Hepatocyte (in vitro differentiated cells): ENCODE measurements around the gene RIMS1. TPM values are rescaled to one million over a fixed set of nuclear protein-coding genes. Genes with fewer than 3 reads are reported as not detected.

Source experiments
- DNase-seq: peaks from one replicate; pipeline ENCODE4 v3.0.0-alpha.2; 2016; ENCODE audit warnings: low spot score
- H2AFZ ChIP-seq: fragments of 200-600 bp; sonication (generic); 2 replicates; pipeline ENCODE4 v1.6.0; 2016; ENCODE audit warnings: antibody characterized with exemption, mild to moderate bottlenecking
- H3K27ac ChIP-seq: fragments of 200-600 bp; sonication (generic); 2 replicates; pipeline ENCODE4 v1.5.1; 2016; ENCODE audit warnings: mild to moderate bottlenecking
- H3K27me3 ChIP-seq: fragments of 200-600 bp; sonication (generic); 2 replicates; pipeline ENCODE4 v1.6.1; 2016
- H3K36me3 ChIP-seq: fragments of 200-600 bp; sonication (generic); replicated peaks from 2 replicates; pipeline ENCODE4 v1.5.1; 2016; ENCODE audit warnings: low read depth; ENCODE audit not compliant: insufficient read depth
- H3K4me1 ChIP-seq: fragments of 200-600 bp; sonication (generic); 2 replicates; pipeline ENCODE4 v1.5.1; 2016; ENCODE audit warnings: mild to moderate bottlenecking, moderate library complexity; ENCODE audit not compliant: insufficient read depth
- H3K4me2 ChIP-seq: fragments of 200-600 bp; sonication (generic); 2 replicates; pipeline ENCODE4 v1.6.0; 2016
- H3K4me3 ChIP-seq: fragments of 200-600 bp; sonication (generic); 2 replicates; pipeline ENCODE4 v1.5.1; 2016; ENCODE audit warnings: mild to moderate bottlenecking
- H3K79me2 ChIP-seq: fragments of 200-600 bp; sonication (generic); 2 replicates; pipeline ENCODE4 v1.6.0; 2017; ENCODE audit warnings: mild to moderate bottlenecking
- H3K9me2 ChIP-seq: fragments of 200-600 bp; sonication (generic); replicated peaks from 2 replicates; pipeline ENCODE4 v1.6.0; 2017; ENCODE audit warnings: mild to moderate bottlenecking; ENCODE audit not compliant: insufficient read depth
- H3K9me3 ChIP-seq: fragments of 200-600 bp; sonication (generic); 2 replicates; pipeline ENCODE4 v1.5.1; 2016; ENCODE audit warnings: low read depth, mild to moderate bottlenecking
- H4K20me1 ChIP-seq: fragments of 200-600 bp; sonication (generic); 2 replicates; pipeline ENCODE4 v1.6.0; 2016; ENCODE audit warnings: mild to moderate bottlenecking; ENCODE audit not compliant: insufficient read depth, poor library complexity, severe bottlenecking
- EZH2 ChIP-seq: fragments of 200-600 bp; sonication (generic); IDR thresholded peaks from 2 replicates; pipeline ENCODE4 v1.6.1; 2016; ENCODE audit warnings: antibody characterized with exemption, mild to moderate bottlenecking, borderline replicate concordance
- EZH2phosphoT487 ChIP-seq: fragments of 200-600 bp; sonication (generic); IDR thresholded peaks from one replicate; pipeline ENCODE4 v1.6.1; 2018; ENCODE audit warnings: antibody characterized with exemption, mild to moderate bottlenecking, low read depth, moderate library complexity; ENCODE audit not compliant: unreplicated experiment, severe bottlenecking
- WGBS: methylation state at CpG from one replicate; pipeline ENCODE4 v1.1.6; 2016; ENCODE audit warnings: low lambda C conversion rate; ENCODE audit errors: missing lambda C conversion rate; 5-methylcytosine and 5-hydroxymethylcytosine counted together
- polyA plus RNA-seq: library from polyadenylated mRNA; unstranded; fragments of >200 nt; fragmentation: Nextera tagmentation; extraction: Ambion mirVana; gene quantifications from 2 replicates; pipeline ENCODE4 v1.2.1, GENCODE V29; 2016
- total RNA-seq: library from RNA; depleted of rRNA; stranded (reverse); fragments of >200 nt; gene quantifications from 2 replicates; pipeline ENCODE4 v1.2.3, GENCODE V29; 2014
- TF ChIP-seq, protein P1 (sequence below): fragments of 200-600 bp; sonication (generic); IDR thresholded peaks from 2 replicates; pipeline ENCODE4 v1.5.1; 2016; ENCODE audit warnings: antibody characterized with exemption, mild to moderate bottlenecking; ENCODE audit not compliant: poor library complexity

RIMS1 gene
- total and polyA plus RNA-seq, 2 experiments from 2014 or later, result 0.45 to 5.5 TPM

- Histone ChIP-seq H3K4me3 (no peak overlapping the region), H3K79me2 (no peaks in the 10 kb centered on the region), H4K20me1 (no peaks in the 10 kb centered on the region), H3K27ac (no peak overlapping the region), H3K36me3 (no peaks in the 10 kb centered on the region), H2AFZ (no peak overlapping the region), H3K9me3 (no peaks in the 10 kb centered on the region), H3K4me1 (no peaks in the 10 kb centered on the region), H3K9me2 (no peaks in the 10 kb centered on the region), H3K27me3 (no peaks in the 10 kb centered on the region), H3K4me2 (no peak overlapping the region)
- no peak for DNase-seq
- TF ChIP-seq EZH2phosphoT487, result no peak
- TF ChIP-seq, protein P1, sequence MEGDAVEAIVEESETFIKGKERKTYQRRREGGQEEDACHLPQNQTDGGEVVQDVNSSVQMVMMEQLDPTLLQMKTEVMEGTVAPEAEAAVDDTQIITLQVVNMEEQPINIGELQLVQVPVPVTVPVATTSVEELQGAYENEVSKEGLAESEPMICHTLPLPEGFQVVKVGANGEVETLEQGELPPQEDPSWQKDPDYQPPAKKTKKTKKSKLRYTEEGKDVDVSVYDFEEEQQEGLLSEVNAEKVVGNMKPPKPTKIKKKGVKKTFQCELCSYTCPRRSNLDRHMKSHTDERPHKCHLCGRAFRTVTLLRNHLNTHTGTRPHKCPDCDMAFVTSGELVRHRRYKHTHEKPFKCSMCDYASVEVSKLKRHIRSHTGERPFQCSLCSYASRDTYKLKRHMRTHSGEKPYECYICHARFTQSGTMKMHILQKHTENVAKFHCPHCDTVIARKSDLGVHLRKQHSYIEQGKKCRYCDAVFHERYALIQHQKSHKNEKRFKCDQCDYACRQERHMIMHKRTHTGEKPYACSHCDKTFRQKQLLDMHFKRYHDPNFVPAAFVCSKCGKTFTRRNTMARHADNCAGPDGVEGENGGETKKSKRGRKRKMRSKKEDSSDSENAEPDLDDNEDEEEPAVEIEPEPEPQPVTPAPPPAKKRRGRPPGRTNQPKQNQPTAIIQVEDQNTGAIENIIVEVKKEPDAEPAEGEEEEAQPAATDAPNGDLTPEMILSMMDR, result no peak
- 89% methylated on average over 4 of the region's 4 CpGs for WGBS
Measured at GRCh38 chr6:72262254-72262653, 375.9 kb downstream of the RIMS1 start.

DNA sequence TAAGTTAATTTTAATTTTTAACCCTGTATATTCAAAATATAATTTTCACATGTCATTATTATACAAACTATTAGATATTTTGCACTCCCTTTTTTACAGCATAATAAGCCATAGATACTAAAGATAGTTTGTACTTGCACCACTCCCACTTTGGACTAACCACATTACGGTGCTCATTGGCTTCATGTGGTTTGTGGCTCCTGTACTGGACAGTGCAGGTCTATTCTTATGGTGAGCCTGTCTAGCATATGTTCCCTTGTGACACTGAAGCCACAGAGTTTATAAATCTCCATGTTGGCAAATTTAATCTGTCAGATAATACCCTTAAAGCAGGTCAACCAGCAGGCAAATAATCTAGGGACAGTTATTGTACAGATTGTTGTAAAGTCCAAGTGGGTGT, 381.1 kb downstream of the RIMS1 start:
- Histone ChIP-seq H3K27me3 (no peaks in the 10 kb centered on the region), H3K79me2 (no peaks in the 10 kb centered on the region), H2AFZ (no peak overlapping the region), H3K9me2 (no peaks in the 10 kb centered on the region), H3K4me2 (no peak overlapping the region), H3K9me3 (no peaks in the 10 kb centered on the region), H3K36me3 (no peaks in the 10 kb centered on the region), H3K4me1 (no peaks in the 10 kb centered on the region), H3K27ac (no peak overlapping the region), H3K4me3 (no peak overlapping the region), H4K20me1 (no peaks in the 10 kb centered on the region)
- DNase-seq, result no peak
- TF ChIP-seq EZH2phosphoT487, result no peak
- TF ChIP-seq, protein P1, result no peak
- TF ChIP-seq EZH2, result no peak
- WGBS, result 93% methylated on average over 1 of the region's 1 CpG

DNA sequence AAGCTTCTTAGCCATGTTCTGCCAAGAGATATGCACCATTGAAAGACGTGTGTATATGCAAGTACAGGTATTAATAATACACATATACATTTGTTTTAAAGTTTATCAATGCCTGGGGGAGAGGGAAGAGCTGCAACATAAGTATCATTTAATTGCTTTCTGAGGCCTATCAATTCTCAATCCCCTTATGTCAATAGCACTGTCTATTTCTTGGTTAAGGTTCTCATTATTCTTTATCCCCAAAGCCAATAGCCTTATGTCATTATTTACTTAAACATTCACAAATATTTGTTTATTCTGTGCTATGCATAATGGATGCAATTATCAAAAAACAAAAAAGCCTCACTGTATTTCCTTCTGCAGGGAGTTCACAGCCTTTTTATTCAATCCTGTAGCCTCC, 385.2 kb downstream of the RIMS1 start:
- Histone ChIP-seq H3K79me2 (no peaks in the 10 kb centered on the region), H3K4me2 (no peak overlapping the region), H3K9me2 (no peaks in the 10 kb centered on the region), H3K27ac (no peak overlapping the region), H3K4me1 (no peaks in the 10 kb centered on the region), H4K20me1 (no peaks in the 10 kb centered on the region), H3K36me3 (no peaks in the 10 kb centered on the region), H3K27me3 (no peaks in the 10 kb centered on the region), H3K9me3 (no peaks in the 10 kb centered on the region), H3K4me3 (no peak overlapping the region), H2AFZ (no peak overlapping the region)
- DNase-seq, result no peak
- no peak for TF ChIP-seq EZH2phosphoT487
- no peak for TF ChIP-seq EZH2
- TF ChIP-seq, protein P1, result no peak
- 45% methylated on average over 1 of the region's 1 CpG for WGBS

GRCh38 chr6:72272958-72273357, 386.6 kb downstream of the RIMS1 start:
- 43% methylated on average over 1 of the region's 1 CpG for WGBS
- no peaks in the 10 kb centered on the region for H3K9me2 ChIP-seq
- H3K27ac ChIP-seq, result no peak overlapping the region
- H3K4me1 ChIP-seq, result no peaks in the 10 kb centered on the region
- no peak for DNase-seq
- H3K4me3 ChIP-seq, result no peak overlapping the region
- H2AFZ ChIP-seq, result no peak overlapping the region
- H3K4me2 ChIP-seq, result no peak overlapping the region
- no peaks in the 10 kb centered on the region for H3K79me2 ChIP-seq
- H3K36me3 ChIP-seq, result no peaks in the 10 kb centered on the region
- no peaks in the 10 kb centered on the region for H4K20me1 ChIP-seq
- H3K9me3 ChIP-seq, result no peaks in the 10 kb centered on the region
- H3K27me3 ChIP-seq, result no peaks in the 10 kb centered on the region
- TF ChIP-seq EZH2phosphoT487 (no peak), EZH2 (no peak)
- TF ChIP-seq, protein P1, result no peak
